Thyroid gland (tissue), 4 donors: ENCODE measurements around the gene RAB27B.

ENCODE experiments used
- CTCF ChIP-seq, 6 experiments: fragments of 200-600 bp in 3 of 6; fragments of 450-650 bp in 3 of 6; sonication (generic) in 3 of 6; IDR thresholded peaks; one replicate each; pipeline ENCODE4 v1.5.1; 2016 to 2019; ENCODE audit warnings: antibody characterized with exemption in 6 of 6, mild to moderate bottlenecking in 2 of 6, inconsistent platforms in 1 of 6, moderate library complexity in 1 of 6
- POLR2A ChIP-seq, 2 donors: fragments of 450-650 bp; IDR thresholded peaks; one replicate each; pipeline ENCODE4 v1.6.1; 2017; ENCODE audit warnings: antibody characterized with exemption in 2 of 2, mild to moderate bottlenecking in 2 of 2, moderate library complexity in 1 of 2

DNA sequence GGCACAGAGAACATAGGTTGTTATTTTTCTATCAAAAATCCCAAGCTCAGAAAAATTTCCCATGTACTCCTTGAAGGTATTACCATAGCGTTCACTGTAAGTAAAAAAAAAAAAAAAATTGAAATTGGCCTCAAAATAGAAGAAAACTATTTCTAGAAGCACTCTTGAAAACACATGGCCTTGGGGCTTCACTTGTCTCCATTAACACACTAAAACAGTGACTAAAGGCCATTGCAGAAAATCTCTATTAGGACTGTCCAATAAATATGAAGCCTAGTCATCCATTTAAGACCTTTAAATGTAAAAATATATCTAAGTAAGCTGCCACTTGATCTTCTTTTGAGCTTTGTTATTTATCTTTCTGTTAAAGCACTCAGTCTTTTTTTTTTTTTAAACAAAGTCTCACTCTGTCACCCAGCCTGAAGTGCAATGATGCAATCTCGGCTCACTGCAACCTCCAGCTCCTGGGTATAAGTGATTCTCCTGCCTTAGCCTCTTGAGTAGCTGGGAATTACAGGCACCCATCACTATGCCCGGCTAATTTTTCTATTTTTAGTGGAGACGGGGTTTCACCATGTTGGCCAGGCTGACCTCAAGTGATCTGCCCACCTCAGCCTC is 95.2 kb downstream of the RAB27B start:
- TF ChIP-seq CTCF (IDR thresholded peaks at IDR 0.05) (no peak), POLR2A (IDR thresholded peaks at IDR 0.05) (no peak)
